ENCODE measurements around the gene TXNL1. TPM values are rescaled to one million over a fixed set of nuclear protein-coding genes. Genes with fewer than 3 reads are reported as not detected.

Gene TXNL1
- total RNA-seq, 1 donor from 2014 or later: 113 TPM

Other genes with a start within 250 kb of the TXNL1 start
- 23.1 TPM for gene WDR7, start 12.8 kb upstream of the TXNL1 start, total RNA-seq

All from Right ventricle myocardium superior (tissue), 1 donor.